ENCODE results near the gene FHOD3.

- TF ChIP-seq POLR2A (IDR thresholded peaks at IDR 0.05; ENCODE audit: low read depth, low read length), result peak; percentile 59; the same call in 1 of the 2 replicates
- TF ChIP-seq CTCF (conservative IDR thresholded peaks at IDR 0.05; ENCODE audit: low read depth, low read length), result peak; percentile 96
- TF ChIP-seq FOS (IDR thresholded peaks at IDR 0.05; ENCODE audit: low read depth, low read length), result no peak
- TF ChIP-seq BHLHE40 (IDR thresholded peaks at IDR 0.05; ENCODE audit: low read depth, low read length), result no peak
- TF ChIP-seq MAFK (IDR thresholded peaks at IDR 0.05; ENCODE audit: low read depth, low read length), result no peak
- no peak for TF ChIP-seq RFX5 (IDR thresholded peaks at IDR 0.05; ENCODE audit: low read depth, low read length)
- TF ChIP-seq, protein P1, sequence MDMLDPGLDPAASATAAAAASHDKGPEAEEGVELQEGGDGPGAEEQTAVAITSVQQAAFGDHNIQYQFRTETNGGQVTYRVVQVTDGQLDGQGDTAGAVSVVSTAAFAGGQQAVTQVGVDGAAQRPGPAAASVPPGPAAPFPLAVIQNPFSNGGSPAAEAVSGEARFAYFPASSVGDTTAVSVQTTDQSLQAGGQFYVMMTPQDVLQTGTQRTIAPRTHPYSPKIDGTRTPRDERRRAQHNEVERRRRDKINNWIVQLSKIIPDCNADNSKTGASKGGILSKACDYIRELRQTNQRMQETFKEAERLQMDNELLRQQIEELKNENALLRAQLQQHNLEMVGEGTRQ (IDR thresholded peaks at IDR 0.05; ENCODE audit: low read depth, low read length), result no peak
- no peak for TF ChIP-seq MAZ (IDR thresholded peaks at IDR 0.05; ENCODE audit: borderline replicate concordance, low read depth, low read length)
- TF ChIP-seq RAD21 (IDR thresholded peaks at IDR 0.05; ENCODE audit: low read length), result peak; percentile 98
- TF ChIP-seq, protein P2, sequence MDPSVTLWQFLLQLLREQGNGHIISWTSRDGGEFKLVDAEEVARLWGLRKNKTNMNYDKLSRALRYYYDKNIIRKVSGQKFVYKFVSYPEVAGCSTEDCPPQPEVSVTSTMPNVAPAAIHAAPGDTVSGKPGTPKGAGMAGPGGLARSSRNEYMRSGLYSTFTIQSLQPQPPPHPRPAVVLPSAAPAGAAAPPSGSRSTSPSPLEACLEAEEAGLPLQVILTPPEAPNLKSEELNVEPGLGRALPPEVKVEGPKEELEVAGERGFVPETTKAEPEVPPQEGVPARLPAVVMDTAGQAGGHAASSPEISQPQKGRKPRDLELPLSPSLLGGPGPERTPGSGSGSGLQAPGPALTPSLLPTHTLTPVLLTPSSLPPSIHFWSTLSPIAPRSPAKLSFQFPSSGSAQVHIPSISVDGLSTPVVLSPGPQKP (IDR thresholded peaks at IDR 0.05; ENCODE audit: borderline replicate concordance, low read depth, low read length), result no peak
- no peak for TF ChIP-seq MXI1 (IDR thresholded peaks at IDR 0.05; ENCODE audit: borderline replicate concordance, low read depth, low read length)
- TF ChIP-seq CEBPB (IDR thresholded peaks at IDR 0.05; ENCODE audit: low read depth, low read length), result no peak
- peak; percentile 98 for TF ChIP-seq SMC3 (IDR thresholded peaks at IDR 0.05; ENCODE audit: low read depth, low read length)
- no peak for TF ChIP-seq NFE2L2 (IDR thresholded peaks at IDR 0.05; ENCODE audit: low read depth, low read length)
Measured at GRCh38 chr18:36284671-36285295, 12.7 kb upstream of the FHOD3 start.

All from IMR-90 (cell line).